H9 (cell line): Measurements from ENCODE around the gene BLACAT1. TPM values are rescaled to one million over a fixed set of nuclear protein-coding genes. Genes with fewer than 3 reads are reported as not detected.

ENCODE experiments used
- DNase-seq: peaks from one replicate; pipeline ENCODE4 v3.0.0-alpha.2; 2017
- H2AFZ ChIP-seq: one replicate; pipeline ENCODE4 v1.6.1; 2013; ENCODE audit warnings: mild to moderate bottlenecking, low read length, control low read depth, moderate library complexity
- H2AK5ac ChIP-seq: 2 replicates; pipeline ENCODE4 v1.6.1; 2013; ENCODE audit warnings: low read length, control low read depth, mixed read lengths; ENCODE audit not compliant: insufficient read length
- H2BK120ac ChIP-seq: one replicate; pipeline ENCODE4 v1.6.1; 2013; ENCODE audit warnings: low read depth, mild to moderate bottlenecking, low read length, control low read depth, inconsistent platforms; ENCODE audit not compliant: poor library complexity, severe bottlenecking
- H2BK12ac ChIP-seq: 2 replicates; pipeline ENCODE4 v1.6.1; 2013; ENCODE audit warnings: low read length, control low read depth, mixed read lengths, low read depth; ENCODE audit not compliant: insufficient read length
- H2BK15ac ChIP-seq: 2 replicates; pipeline ENCODE4 v1.6.1; 2013; ENCODE audit warnings: low read depth, low read length, control low read depth
- H2BK20ac ChIP-seq: one replicate; pipeline ENCODE4 v1.6.1; 2013; ENCODE audit warnings: low read depth, mild to moderate bottlenecking, low read length, control low read depth, inconsistent platforms; ENCODE audit not compliant: poor library complexity, severe bottlenecking
- H2BK5ac ChIP-seq: 2 replicates; pipeline ENCODE4 v1.6.1; 2013; ENCODE audit warnings: low read length, control low read depth, mixed read lengths; ENCODE audit not compliant: insufficient read length
- H3K14ac ChIP-seq: 2 replicates; pipeline ENCODE4 v1.6.1; 2013; ENCODE audit warnings: low read length, control low read depth; ENCODE audit not compliant: insufficient read depth
- H3K18ac ChIP-seq: 2 replicates; pipeline ENCODE4 v1.6.1; 2013; ENCODE audit warnings: low read depth, mild to moderate bottlenecking, mixed read lengths, low read length, control low read depth; ENCODE audit not compliant: insufficient read length
- H3K23ac ChIP-seq: 2 replicates; pipeline ENCODE4 v1.6.1; 2013; ENCODE audit warnings: low read length, control low read depth, mixed read lengths, low read depth; ENCODE audit not compliant: insufficient read length
- H3K23me2 ChIP-seq: 2 replicates; pipeline ENCODE4 v1.6.1; 2013; ENCODE audit warnings: low read depth, mild to moderate bottlenecking, mixed read lengths, low read length, control low read depth; ENCODE audit not compliant: insufficient read length, poor library complexity, severe bottlenecking
- H3K27ac ChIP-seq: 2 replicates; pipeline ENCODE4 v1.5.1; 2013; ENCODE audit warnings: low read length, control low read depth, mixed read lengths, low read depth; ENCODE audit not compliant: insufficient read length
- H3K27me3 ChIP-seq: 2 replicates; pipeline ENCODE4 v1.6.1; 2013; ENCODE audit warnings: low read length, control low read depth, inconsistent platforms; ENCODE audit not compliant: insufficient read depth
- H3K4ac ChIP-seq: 2 replicates; pipeline ENCODE4 v1.6.1; 2013; ENCODE audit warnings: low read depth, mild to moderate bottlenecking, control low read depth, inconsistent platforms, low read length, moderate library complexity
- H3K4me1 ChIP-seq: 2 replicates; pipeline ENCODE4 v1.6.1; 2013; ENCODE audit warnings: low read length, control low read depth, inconsistent platforms; ENCODE audit not compliant: insufficient read depth
- H3K4me2 ChIP-seq: 2 replicates; pipeline ENCODE4 v1.6.1; 2013; ENCODE audit warnings: low read length, control low read depth, mixed read lengths; ENCODE audit not compliant: insufficient read length, insufficient read depth
- H3K56ac ChIP-seq: 2 replicates; pipeline ENCODE4 v1.6.1; 2013; ENCODE audit warnings: low read depth, mild to moderate bottlenecking, mixed read lengths, low read length, control low read depth; ENCODE audit not compliant: insufficient read length
- H3K79me1 ChIP-seq: 2 replicates; pipeline ENCODE4 v1.6.1; 2013; ENCODE audit warnings: low read depth, mild to moderate bottlenecking, moderate library complexity, low read length, control low read depth, inconsistent platforms; ENCODE audit not compliant: insufficient read depth, poor library complexity, severe bottlenecking
- H3K79me2 ChIP-seq: 2 replicates; pipeline ENCODE4 v1.6.1; 2013; ENCODE audit warnings: low read length, control low read depth, inconsistent platforms; ENCODE audit not compliant: insufficient read depth
- H3K9ac ChIP-seq: 2 replicates; pipeline ENCODE4 v1.6.1; 2013; ENCODE audit warnings: low read length, control low read depth, mixed read lengths; ENCODE audit not compliant: insufficient read length; ENCODE audit errors: extremely low read depth
- H3K9me3 ChIP-seq: one replicate; pipeline ENCODE4 v1.6.1; 2013; ENCODE audit warnings: low read depth, low read length, inconsistent platforms; ENCODE audit not compliant: control insufficient read depth
- H3T11ph ChIP-seq: one replicate; pipeline ENCODE4 v1.6.1; 2013; ENCODE audit warnings: mild to moderate bottlenecking, low read length, control low read depth, inconsistent platforms
- H4K20me1 ChIP-seq: one replicate; pipeline ENCODE4 v1.6.1; 2013; ENCODE audit not compliant: control insufficient read depth, insufficient read length, insufficient read depth
- H4K5ac ChIP-seq: 2 replicates; pipeline ENCODE4 v1.6.1; 2013; ENCODE audit warnings: low read depth, mild to moderate bottlenecking, mixed read lengths, low read length, control low read depth; ENCODE audit not compliant: insufficient read length
- H4K8ac ChIP-seq: replicated peaks from 2 replicates; pipeline ENCODE4 v1.6.1; 2013; ENCODE audit warnings: low read length, control low read depth, mixed read lengths, low read depth; ENCODE audit not compliant: insufficient read length
- H4K91ac ChIP-seq: 2 replicates; pipeline ENCODE4 v1.6.1; 2013; ENCODE audit warnings: low read depth, mild to moderate bottlenecking, moderate library complexity, mixed read lengths, low read length, control low read depth; ENCODE audit not compliant: insufficient read length
- H3K27ac Mint-ChIP-seq, 3 experiments: 2 replicates in 2 of 3; 3 replicates in 1 of 3; pipeline ENCODE4 v1.8.0; 2020 to 2021; ENCODE audit warnings: mixed read lengths in 3 of 3, mild to moderate bottlenecking in 1 of 3, moderate library complexity in 1 of 3
- H3K27me3 Mint-ChIP-seq: 2 replicates; pipeline ENCODE4 v1.8.0; 2021; ENCODE audit warnings: low read depth, mild to moderate bottlenecking, moderate library complexity, mixed read lengths
- H3K36me3 Mint-ChIP-seq, 3 experiments: 2 replicates in 2 of 3; 3 replicates in 1 of 3; pipeline ENCODE4 v1.8.0; 2020 to 2021; ENCODE audit warnings: low read depth in 3 of 3, mixed read lengths in 3 of 3; ENCODE audit not compliant: insufficient read depth in 1 of 3
- H3K4me1 Mint-ChIP-seq, 2 experiments: 2 replicates each; pipeline ENCODE4 v1.8.0; 2020; ENCODE audit warnings: mixed read lengths in 2 of 2
- H3K4me3 Mint-ChIP-seq, 2 experiments: 2 replicates in 1 of 2; 3 replicates in 1 of 2; pipeline ENCODE4 v1.8.0; 2020 to 2021; ENCODE audit warnings: mild to moderate bottlenecking in 2 of 2, mixed read lengths in 2 of 2, moderate library complexity in 1 of 2
- H3K9me3 Mint-ChIP-seq, 2 experiments: 2 replicates in 1 of 2; 3 replicates in 1 of 2; pipeline ENCODE4 v1.8.0; 2020; ENCODE audit warnings: mild to moderate bottlenecking in 2 of 2, mixed read lengths in 2 of 2, moderate library complexity in 1 of 2
- WGBS: extraction: QIAGEN DNeasy Blood & Tissue Kit; methylation state at CpG from one replicate; pipeline ENCODE4 v1.1.7; 2013; ENCODE audit warnings: missing lambda C conversion rate, low lambda C conversion rate, mixed read lengths; ENCODE audit not compliant: insufficient read length; ENCODE audit errors: extremely low coverage; 5-methylcytosine and 5-hydroxymethylcytosine counted together
- total RNA-seq: library from RNA; stranded (reverse); gene quantifications from 2 replicates; pipeline ENCODE4 v1.2.1, GENCODE V29; 2021
- TF ChIP-seq, protein P1 (sequence below): fragments of 200-600 bp; sonication (generic); conservative IDR thresholded peaks from 3 replicates; pipeline ENCODE4 v1.8.0; 2021; ENCODE audit warnings: antibody characterized with exemption, mild to moderate bottlenecking

BLACAT1 gene
- total RNA-seq, 1 experiment from 2014 or later = 4.0 TPM

GRCh38 chr1:205430696-205431305, 25.0 kb downstream of the BLACAT1 start:
- Histone ChIP-seq H2BK15ac (no peak overlapping the region), H2AK5ac (no peak overlapping the region), H3K9ac (no peak overlapping the region), H3K4ac (no peak overlapping the region), H4K5ac (no peak overlapping the region), H2BK20ac (no peak overlapping the region), H2BK120ac (no peak overlapping the region), H3K27me3 (no peaks in the 10 kb centered on the region; the same call in 1 of the 2 replicates), H3K56ac (no peak overlapping the region), H3K79me2 (no peaks in the 10 kb centered on the region), H3K18ac (no peak overlapping the region), H4K8ac (no peak overlapping the region), H4K20me1 (no peaks in the 10 kb centered on the region), H3K14ac (no peak overlapping the region), H2AFZ (peak overlapping the region; percentile 84), H3K23me2 (no peaks in the 10 kb centered on the region), H3K79me1 (no peaks in the 10 kb centered on the region), H3K9me3 (no peaks in the 10 kb centered on the region), H3K23ac (no peak overlapping the region), H2BK12ac (no peak overlapping the region), H3T11ph (no peak overlapping the region), H3K27ac (no peak overlapping the region), H4K91ac (no peak overlapping the region), H2BK5ac (no peak overlapping the region), H3K4me2 (peak overlapping the region; percentile 51), H3K4me1 (no peaks in the 10 kb centered on the region; the same call in 1 of the 2 replicates)
- no peak overlapping the region for H3K27ac Mint-ChIP-seq
- WGBS = no CpG with 5 or more reads among the region's 32 CpGs
- peak; percentile 76 for DNase-seq
- H3K36me3 Mint-ChIP-seq = no peaks in the 10 kb centered on the region; a peak in 1 of 7 replicates
- H3K9me3 Mint-ChIP-seq = no peaks in the 10 kb centered on the region
- peaks cover 30 to 48% of the 10 kb centered on the region in 2 experiments for H3K4me1 Mint-ChIP-seq
- peak overlapping the region; percentile 84 to 86 for H3K4me3 Mint-ChIP-seq
- TF ChIP-seq, protein P1, sequence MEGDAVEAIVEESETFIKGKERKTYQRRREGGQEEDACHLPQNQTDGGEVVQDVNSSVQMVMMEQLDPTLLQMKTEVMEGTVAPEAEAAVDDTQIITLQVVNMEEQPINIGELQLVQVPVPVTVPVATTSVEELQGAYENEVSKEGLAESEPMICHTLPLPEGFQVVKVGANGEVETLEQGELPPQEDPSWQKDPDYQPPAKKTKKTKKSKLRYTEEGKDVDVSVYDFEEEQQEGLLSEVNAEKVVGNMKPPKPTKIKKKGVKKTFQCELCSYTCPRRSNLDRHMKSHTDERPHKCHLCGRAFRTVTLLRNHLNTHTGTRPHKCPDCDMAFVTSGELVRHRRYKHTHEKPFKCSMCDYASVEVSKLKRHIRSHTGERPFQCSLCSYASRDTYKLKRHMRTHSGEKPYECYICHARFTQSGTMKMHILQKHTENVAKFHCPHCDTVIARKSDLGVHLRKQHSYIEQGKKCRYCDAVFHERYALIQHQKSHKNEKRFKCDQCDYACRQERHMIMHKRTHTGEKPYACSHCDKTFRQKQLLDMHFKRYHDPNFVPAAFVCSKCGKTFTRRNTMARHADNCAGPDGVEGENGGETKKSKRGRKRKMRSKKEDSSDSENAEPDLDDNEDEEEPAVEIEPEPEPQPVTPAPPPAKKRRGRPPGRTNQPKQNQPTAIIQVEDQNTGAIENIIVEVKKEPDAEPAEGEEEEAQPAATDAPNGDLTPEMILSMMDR = peak; percentile 98
- H3K27me3 Mint-ChIP-seq = peaks cover 62% of the 10 kb centered on the region
